CD4-positive, alpha-beta T cell (primary cell): ENCODE data around the gene ABL1. TPM values are rescaled to one million over a fixed set of nuclear protein-coding genes. Genes with fewer than 3 reads are reported as not detected.
"Not testable (repeated sequence)": the region's sequence is repeated elsewhere in the genome, so short reads cannot be mapped to it uniquely, and the experiment has no call there.

Source experiments
- ATAC-seq: fragments of 200-7000 bp; cut with Tn5 transposase; one replicate; pipeline ENCODE4 v1.10.0; 2022; ENCODE audit warnings: mild to moderate bottlenecking; ENCODE audit not compliant: poor library complexity
- CTCF ChIA-PET: fragments of 350-600 bp; sonication (Branson Sonifier 250); formaldehyde crosslinking; loops from one replicate; lab custom pipeline; 2021; ENCODE audit warnings: antibody characterized with exemption, inconsistent platforms; lab: Charles Lee
- POLR2A ChIA-PET: fragments of 350-600 bp; sonication (Branson Sonifier 250); formaldehyde crosslinking; loops from one replicate; lab custom pipeline; 2021; ENCODE audit warnings: antibody characterized with exemption, inconsistent platforms; lab: Charles Lee
- DNase-seq, 14 experiments: peaks; one replicate each; pipeline ENCODE4 v3.0.0-alpha.2; 2013 to 2020; ENCODE audit warnings: mixed read lengths in 2 of 14
- H3K27ac ChIP-seq, 2 donors: one replicate each; pipeline versions ENCODE4 v1.5.1 to v1.7.0; 2013; ENCODE audit warnings: low read length in 2 of 2, low read depth in 1 of 2, mild to moderate bottlenecking in 1 of 2
- H3K27me3 ChIP-seq, 2 experiments: 1 replicate in 1 of 2; 2 replicates in 1 of 2; pipeline versions ENCODE4 v1.6.1 to v1.7.0; 2013; ENCODE audit warnings: low read length in 2 of 2, control low read depth in 1 of 2, mild to moderate bottlenecking in 1 of 2, moderate library complexity in 1 of 2; ENCODE audit not compliant: insufficient read depth in 2 of 2, control insufficient read depth in 1 of 2
- H3K36me3 ChIP-seq: one replicate; pipeline ENCODE4 v1.6.1; 2013; ENCODE audit warnings: low read length, control low read depth; ENCODE audit not compliant: insufficient read depth
- H3K4me1 ChIP-seq: one replicate; pipeline ENCODE4 v1.6.1; 2013; ENCODE audit warnings: low read length, control low read depth; ENCODE audit not compliant: insufficient read depth
- H3K4me3 ChIP-seq: one replicate; pipeline ENCODE4 v1.5.1; 2013; ENCODE audit warnings: mild to moderate bottlenecking, low read length, moderate library complexity
- H3K9me3 ChIP-seq, 2 experiments: 1 replicate in 1 of 2; 2 replicates in 1 of 2; pipeline versions ENCODE4 v1.6.1 to v1.7.0; 2013; ENCODE audit warnings: low read length in 2 of 2, mild to moderate bottlenecking in 2 of 2, control low read depth in 1 of 2, moderate library complexity in 1 of 2; ENCODE audit not compliant: control insufficient read depth in 1 of 2, insufficient read depth in 1 of 2
- H3K27ac Mint-ChIP-seq: one replicate; pipeline ENCODE4 v1.8.0; 2020; ENCODE audit warnings: mixed read lengths
- H3K27me3 Mint-ChIP-seq: one replicate; pipeline ENCODE4 v1.8.0; 2021; ENCODE audit warnings: mixed read lengths
- H3K36me3 Mint-ChIP-seq: one replicate; pipeline ENCODE4 v1.8.0; 2021; ENCODE audit warnings: low read depth, mixed read lengths
- H3K4me1 Mint-ChIP-seq: one replicate; pipeline ENCODE4 v1.8.0; 2021; ENCODE audit warnings: low read depth, mixed read lengths
- H3K4me3 Mint-ChIP-seq: one replicate; pipeline ENCODE4 v1.8.0; 2020; ENCODE audit warnings: mild to moderate bottlenecking, mixed read lengths
- H3K9me3 Mint-ChIP-seq: one replicate; pipeline ENCODE4 v1.8.0; 2020; ENCODE audit warnings: mixed read lengths
- intact Hi-C, 2 experiments: fragments of 100-400 bp; cut with DNase I in 1 of 2; cut with micrococcal nuclease in 1 of 2; formaldehyde crosslinking; loops; one replicate each; pipeline versions ENCODE4 v1.15.1 to v1.9.0; 2023 to 2025; cut with DNase I, micrococcal nuclease
- total RNA-seq, 174 experiments: library from RNA in 2 of 174; stranded (reverse) in 2 of 174; gene quantifications; one replicate each; pipeline ENCODE4 v1.2.3 and lab custom pipeline; 2021 to 2026
- TF ChIP-seq, protein P1 (sequence below): fragments of 200-600 bp; IDR thresholded peaks from one replicate; pipeline ENCODE4 v1.8.0; 2022; ENCODE audit warnings: antibody characterized with exemption, mild to moderate bottlenecking

Gene ABL1
- total RNA-seq, 2 experiments from 2014 or later = 29.8 to 33.7 TPM

DNA sequence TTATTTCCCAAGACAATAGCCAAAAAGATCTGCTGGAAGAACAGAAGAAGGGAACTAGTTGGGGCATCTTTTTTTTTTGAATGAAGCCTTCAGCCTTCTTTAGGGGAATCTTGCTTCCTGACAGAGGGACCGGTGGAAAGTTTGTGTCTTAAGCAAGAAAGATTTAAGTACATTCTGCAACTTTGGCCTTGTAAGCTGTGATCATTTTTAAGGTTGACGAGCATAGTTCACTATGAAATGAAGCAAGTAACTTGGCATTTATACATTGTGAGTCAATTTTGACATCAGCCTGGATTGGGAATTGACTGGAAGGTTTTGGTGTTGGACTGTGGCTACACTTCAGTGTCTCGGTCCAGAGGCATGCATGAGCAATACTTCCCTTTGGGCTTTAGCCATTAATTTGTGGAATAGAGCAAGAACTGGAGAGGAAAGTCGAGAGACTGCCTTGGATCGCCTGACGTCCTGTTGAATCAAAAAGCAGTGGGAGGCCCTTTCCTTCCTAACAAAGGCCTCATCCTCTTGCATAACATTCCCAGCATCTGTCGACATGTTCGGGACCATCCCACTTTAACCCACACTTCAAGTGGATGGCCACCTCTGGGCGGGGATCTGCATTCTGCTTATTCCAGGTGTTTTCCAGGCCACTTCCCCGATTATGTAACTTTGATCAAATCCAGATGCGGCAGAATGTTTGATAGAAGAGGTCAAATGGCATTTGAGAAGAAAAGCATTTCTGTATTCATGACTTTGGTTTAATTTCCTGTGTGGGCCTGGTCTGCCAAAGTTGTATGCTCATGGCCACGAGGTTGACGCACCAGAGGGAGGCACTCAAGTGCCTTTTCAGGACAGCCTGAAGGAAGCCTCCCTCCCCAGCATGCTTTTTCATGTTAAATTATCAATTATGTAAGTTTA, 12.5 kb downstream of the ABL1 start:
- TF ChIP-seq, protein P1, sequence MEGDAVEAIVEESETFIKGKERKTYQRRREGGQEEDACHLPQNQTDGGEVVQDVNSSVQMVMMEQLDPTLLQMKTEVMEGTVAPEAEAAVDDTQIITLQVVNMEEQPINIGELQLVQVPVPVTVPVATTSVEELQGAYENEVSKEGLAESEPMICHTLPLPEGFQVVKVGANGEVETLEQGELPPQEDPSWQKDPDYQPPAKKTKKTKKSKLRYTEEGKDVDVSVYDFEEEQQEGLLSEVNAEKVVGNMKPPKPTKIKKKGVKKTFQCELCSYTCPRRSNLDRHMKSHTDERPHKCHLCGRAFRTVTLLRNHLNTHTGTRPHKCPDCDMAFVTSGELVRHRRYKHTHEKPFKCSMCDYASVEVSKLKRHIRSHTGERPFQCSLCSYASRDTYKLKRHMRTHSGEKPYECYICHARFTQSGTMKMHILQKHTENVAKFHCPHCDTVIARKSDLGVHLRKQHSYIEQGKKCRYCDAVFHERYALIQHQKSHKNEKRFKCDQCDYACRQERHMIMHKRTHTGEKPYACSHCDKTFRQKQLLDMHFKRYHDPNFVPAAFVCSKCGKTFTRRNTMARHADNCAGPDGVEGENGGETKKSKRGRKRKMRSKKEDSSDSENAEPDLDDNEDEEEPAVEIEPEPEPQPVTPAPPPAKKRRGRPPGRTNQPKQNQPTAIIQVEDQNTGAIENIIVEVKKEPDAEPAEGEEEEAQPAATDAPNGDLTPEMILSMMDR = no peak
- no peaks in the 10 kb centered on the region for H3K9me3 Mint-ChIP-seq
- H3K4me1 Mint-ChIP-seq = peaks cover 21% of the 10 kb centered on the region
- DNase-seq = no peak
- H3K36me3 ChIP-seq = no peaks in the 10 kb centered on the region
- H3K27ac Mint-ChIP-seq = no peak overlapping the region
- H3K9me3 ChIP-seq = no peaks in the 10 kb centered on the region
- no peak overlapping the region for H3K27ac ChIP-seq
- CTCF ChIA-PET = interaction anchor here (0.6 kb wide), 1 partner anchor 20 kb away, joined by 3 read pairs; no protein-coding TSS in a partner anchor
- H3K27me3 Mint-ChIP-seq = no peaks in the 10 kb centered on the region
- POLR2A ChIA-PET = no interaction called here
- H3K36me3 Mint-ChIP-seq = no peaks in the 10 kb centered on the region
- no peak for ATAC-seq
- intact Hi-C loops = no loop called here
- H3K4me1 ChIP-seq = no peaks in the 10 kb centered on the region
- H3K4me3 ChIP-seq = no peak overlapping the region
- H3K27me3 ChIP-seq = no peaks in the 10 kb centered on the region
- H3K4me3 Mint-ChIP-seq = no peak overlapping the region

DNA sequence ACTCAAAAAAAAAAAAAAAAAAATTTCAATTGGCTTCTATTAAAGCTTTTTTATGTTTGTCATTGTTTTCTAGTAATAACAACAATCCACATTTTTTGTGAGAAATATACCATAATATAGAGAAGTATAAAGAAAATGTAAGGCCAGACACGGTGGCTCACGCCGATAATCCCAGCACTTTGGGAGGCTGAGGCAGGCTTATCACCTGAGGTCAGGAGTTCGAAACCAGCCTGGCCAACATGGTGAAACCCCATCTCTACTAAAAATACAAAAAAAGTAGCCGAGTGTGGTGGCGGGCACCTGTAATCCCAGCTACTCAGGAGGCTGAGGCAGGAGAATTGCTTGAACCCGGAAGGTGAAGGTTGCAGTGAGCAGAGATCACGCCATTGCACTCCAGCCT, 13.5 kb downstream of the ABL1 start:
- H3K9me3 ChIP-seq, intact Hi-C loops, H3K4me1 ChIP-seq, H3K27ac ChIP-seq, POLR2A ChIA-PET, H3K27me3 ChIP-seq, ATAC-seq, H3K9me3 Mint-ChIP-seq, DNase-seq, H3K4me3 Mint-ChIP-seq, H3K27me3 Mint-ChIP-seq, H3K27ac Mint-ChIP-seq, H3K36me3 ChIP-seq, H3K36me3 Mint-ChIP-seq, H3K4me3 ChIP-seq: not testable (repeated sequence)
- CTCF ChIA-PET = interaction anchor here (0.7 kb wide), 1 partner anchor 153 kb away, joined by 4 read pairs; no protein-coding TSS in a partner anchor
- H3K4me1 Mint-ChIP-seq = peaks cover 12% of the 10 kb centered on the region

DNA sequence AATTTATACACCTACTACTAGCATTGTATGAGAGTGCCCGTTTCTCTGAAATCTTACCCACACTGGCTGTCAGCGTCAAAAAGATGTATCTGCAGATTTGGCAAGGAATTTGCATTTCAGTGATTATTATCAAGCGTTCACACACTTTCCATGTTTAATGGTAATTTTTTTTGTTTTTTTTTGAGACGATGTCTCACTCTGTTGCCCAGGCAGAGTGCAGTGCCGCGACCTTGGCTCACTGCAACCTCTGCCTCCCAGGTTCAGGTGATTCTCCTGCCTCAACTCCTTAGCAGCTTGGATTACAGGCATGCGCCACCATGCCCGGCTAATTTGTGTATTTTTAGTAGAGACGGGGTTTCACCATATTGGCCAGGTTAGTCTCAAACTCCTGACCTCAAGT, 14.3 kb downstream of the ABL1 start:
- CTCF ChIA-PET = no interaction called here
- intact Hi-C loops = no loop called here

More for the DNA sequence above, 14.3 kb downstream of the ABL1 start:
- H3K27ac Mint-ChIP-seq = no peak overlapping the region
- TF ChIP-seq, protein P1 = no peak
- peaks cover 4% of the 10 kb centered on the region for H3K4me1 Mint-ChIP-seq
- H3K4me3 Mint-ChIP-seq = no peak overlapping the region
- POLR2A ChIA-PET = no interaction called here
- peaks cover 6% of the 10 kb centered on the region for H3K36me3 Mint-ChIP-seq
- no peaks in the 10 kb centered on the region for H3K9me3 ChIP-seq
- H3K9me3 Mint-ChIP-seq = no peaks in the 10 kb centered on the region
- peaks cover 3% of the 10 kb centered on the region for H3K36me3 ChIP-seq
- no peak for DNase-seq
- H3K27me3 Mint-ChIP-seq = no peaks in the 10 kb centered on the region
- no peaks in the 10 kb centered on the region for H3K27me3 ChIP-seq
- no peaks in the 10 kb centered on the region for H3K4me1 ChIP-seq
- ATAC-seq = no peak
- H3K4me3 ChIP-seq = no peak overlapping the region
- H3K27ac ChIP-seq = no peak overlapping the region
